A549 (cell line): ENCODE measurements around the gene DLX6.

ENCODE experiments used
- CHD2 ChIP-seq: fragments of 150-350 bp; IDR thresholded peaks from 2 replicates; pipeline ENCODE4 v1.6.1; 2014; ENCODE audit warnings: low read length; ENCODE audit not compliant: partially characterized antibody
- EHF ChIP-seq: fragments of 250-450 bp; sonication (Bioruptor Pico); IDR thresholded peaks from 2 replicates; pipeline ENCODE4 v1.5.0; 2020; ENCODE audit warnings: mild to moderate bottlenecking
- KDM5A ChIP-seq: fragments of 200-600 bp; sonication (generic); IDR thresholded peaks from 2 replicates; pipeline ENCODE4 v1.6.1; 2016; ENCODE audit warnings: antibody characterized with exemption, mild to moderate bottlenecking
- RAD21 ChIP-seq, 2 experiments: fragments of >200 bp in 1 of 2; sonication (Bioruptor Twin) in 1 of 2; formaldehyde crosslinking in 1 of 2; IDR thresholded peaks in 1 of 2; conservative IDR thresholded peaks in 1 of 2; 2 replicates in 1 of 2; 3 replicates in 1 of 2; pipeline ENCODE4 v1.6.1; 2012 to 2018; ENCODE audit warnings: inconsistent platforms in 1 of 2
- TF ChIP-seq, protein P1 (sequence below): fragments of >200 bp; sonication (Bioruptor Twin); formaldehyde crosslinking; IDR thresholded peaks from 3 replicates; pipeline ENCODE4 v1.5.1; 2016
- TF ChIP-seq, protein P2 (sequence below): IDR thresholded peaks from 2 replicates; pipeline ENCODE4 v1.6.1; 2012; ENCODE audit warnings: low read depth, borderline replicate concordance
- TF ChIP-seq, protein P3 (sequence below): fragments of 250-450 bp; sonication (Bioruptor Pico); IDR thresholded peaks from 2 replicates; pipeline ENCODE4 v1.5.0; 2021; ENCODE audit warnings: mild to moderate bottlenecking, moderate library complexity, borderline replicate concordance

DNA sequence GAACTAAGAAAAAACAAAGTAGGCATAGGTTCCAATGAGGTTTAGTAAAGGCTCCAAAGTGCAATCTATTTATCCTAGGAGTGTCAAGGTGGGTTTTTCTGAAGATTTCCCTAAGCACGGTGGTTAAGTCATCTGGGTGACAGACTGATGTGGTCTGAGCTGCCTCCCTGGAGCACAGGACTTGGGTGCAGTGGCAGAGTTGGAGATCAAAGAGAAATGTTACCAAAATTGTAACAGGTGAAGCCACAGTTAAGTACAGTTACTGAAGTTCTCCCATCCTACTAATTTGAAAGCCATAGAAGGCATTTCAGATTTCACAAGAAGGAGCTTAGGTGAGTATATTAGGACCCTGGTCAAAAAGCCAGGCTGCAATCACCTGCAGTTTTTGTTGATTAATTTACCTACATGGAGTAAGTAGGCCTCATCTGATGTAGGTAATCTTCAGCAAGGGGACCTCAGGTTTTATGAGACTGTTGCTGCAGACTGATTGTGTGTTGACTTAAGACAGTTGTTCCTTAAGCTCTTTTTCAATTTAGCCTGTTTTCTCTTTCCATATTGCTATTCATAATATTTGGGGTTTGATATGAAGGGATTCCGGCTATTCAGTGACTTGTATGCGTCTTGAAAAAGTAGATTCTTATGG, 3.0 kb downstream of the DLX6 start:
- TF ChIP-seq EHF (CRISPR knock-in tag) (no peak), KDM5A (no peak), RAD21 (conservative IDR thresholded peaks at IDR 0.05 in 1 of 2, IDR thresholded peaks at IDR 0.05 in 1 of 2) (no peak), CHD2 (no peak)
- TF ChIP-seq, protein P1, sequence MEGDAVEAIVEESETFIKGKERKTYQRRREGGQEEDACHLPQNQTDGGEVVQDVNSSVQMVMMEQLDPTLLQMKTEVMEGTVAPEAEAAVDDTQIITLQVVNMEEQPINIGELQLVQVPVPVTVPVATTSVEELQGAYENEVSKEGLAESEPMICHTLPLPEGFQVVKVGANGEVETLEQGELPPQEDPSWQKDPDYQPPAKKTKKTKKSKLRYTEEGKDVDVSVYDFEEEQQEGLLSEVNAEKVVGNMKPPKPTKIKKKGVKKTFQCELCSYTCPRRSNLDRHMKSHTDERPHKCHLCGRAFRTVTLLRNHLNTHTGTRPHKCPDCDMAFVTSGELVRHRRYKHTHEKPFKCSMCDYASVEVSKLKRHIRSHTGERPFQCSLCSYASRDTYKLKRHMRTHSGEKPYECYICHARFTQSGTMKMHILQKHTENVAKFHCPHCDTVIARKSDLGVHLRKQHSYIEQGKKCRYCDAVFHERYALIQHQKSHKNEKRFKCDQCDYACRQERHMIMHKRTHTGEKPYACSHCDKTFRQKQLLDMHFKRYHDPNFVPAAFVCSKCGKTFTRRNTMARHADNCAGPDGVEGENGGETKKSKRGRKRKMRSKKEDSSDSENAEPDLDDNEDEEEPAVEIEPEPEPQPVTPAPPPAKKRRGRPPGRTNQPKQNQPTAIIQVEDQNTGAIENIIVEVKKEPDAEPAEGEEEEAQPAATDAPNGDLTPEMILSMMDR: no peak
- TF ChIP-seq, protein P2, sequence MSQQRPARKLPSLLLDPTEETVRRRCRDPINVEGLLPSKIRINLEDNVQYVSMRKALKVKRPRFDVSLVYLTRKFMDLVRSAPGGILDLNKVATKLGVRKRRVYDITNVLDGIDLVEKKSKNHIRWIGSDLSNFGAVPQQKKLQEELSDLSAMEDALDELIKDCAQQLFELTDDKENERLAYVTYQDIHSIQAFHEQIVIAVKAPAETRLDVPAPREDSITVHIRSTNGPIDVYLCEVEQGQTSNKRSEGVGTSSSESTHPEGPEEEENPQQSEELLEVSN: no peak
- TF ChIP-seq, protein P3, sequence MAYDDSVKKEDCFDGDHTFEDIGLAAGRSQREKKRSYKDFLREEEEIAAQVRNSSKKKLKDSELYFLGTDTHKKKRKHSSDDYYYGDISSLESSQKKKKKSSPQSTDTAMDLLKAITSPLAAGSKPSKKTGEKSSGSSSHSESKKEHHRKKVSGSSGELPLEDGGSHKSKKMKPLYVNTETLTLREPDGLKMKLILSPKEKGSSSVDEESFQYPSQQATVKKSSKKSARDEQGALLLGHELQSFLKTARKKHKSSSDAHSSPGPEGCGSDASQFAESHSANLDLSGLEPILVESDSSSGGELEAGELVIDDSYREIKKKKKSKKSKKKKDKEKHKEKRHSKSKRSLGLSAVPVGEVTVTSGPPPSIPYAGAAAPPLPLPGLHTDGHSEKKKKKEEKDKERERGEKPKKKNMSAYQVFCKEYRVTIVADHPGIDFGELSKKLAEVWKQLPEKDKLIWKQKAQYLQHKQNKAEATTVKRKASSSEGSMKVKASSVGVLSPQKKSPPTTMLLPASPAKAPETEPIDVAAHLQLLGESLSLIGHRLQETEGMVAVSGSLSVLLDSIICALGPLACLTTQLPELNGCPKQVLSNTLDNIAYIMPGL (CRISPR knock-in tag): no peak
